GM20000 (cell line): ENCODE measurements around the gene ERLEC1.
"Not testable (repeated sequence)": the region's sequence is repeated elsewhere in the genome, so short reads cannot be mapped to it uniquely, and the experiment has no call there.

Source experiments
- DNase-seq: peaks from one replicate; pipeline ENCODE4 v3.0.0; 2012; ENCODE audit warnings: low spot score
- TF ChIP-seq, protein P1 (sequence below): IDR thresholded peaks from 2 replicates; pipeline ENCODE4 v1.5.1; 2012; ENCODE audit warnings: mild to moderate bottlenecking, control low read depth; ENCODE audit errors: extremely low read depth, missing control alignments

ERLEC1 gene

DNA sequence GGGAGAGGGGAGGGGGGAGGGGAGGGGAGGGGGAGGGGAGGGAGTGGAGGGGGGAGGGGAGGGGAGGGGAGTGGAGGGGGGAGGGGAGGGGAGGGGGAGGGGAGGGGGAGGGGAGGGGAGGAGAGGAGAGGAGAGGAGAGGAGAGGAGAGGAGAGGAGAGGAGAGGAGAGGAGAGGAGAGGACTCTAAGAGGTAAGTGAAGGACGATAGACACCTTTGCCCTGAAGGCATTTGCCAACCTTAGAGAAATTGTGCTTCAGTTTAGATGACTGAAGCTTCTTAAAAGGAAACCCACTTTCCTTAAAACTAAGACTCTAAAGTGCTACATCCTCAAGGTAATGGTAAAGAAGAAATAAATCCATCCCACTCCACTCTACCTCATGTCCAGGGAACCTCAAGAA, 53.7 kb downstream of the ERLEC1 start:
- no peak for DNase-seq

DNA sequence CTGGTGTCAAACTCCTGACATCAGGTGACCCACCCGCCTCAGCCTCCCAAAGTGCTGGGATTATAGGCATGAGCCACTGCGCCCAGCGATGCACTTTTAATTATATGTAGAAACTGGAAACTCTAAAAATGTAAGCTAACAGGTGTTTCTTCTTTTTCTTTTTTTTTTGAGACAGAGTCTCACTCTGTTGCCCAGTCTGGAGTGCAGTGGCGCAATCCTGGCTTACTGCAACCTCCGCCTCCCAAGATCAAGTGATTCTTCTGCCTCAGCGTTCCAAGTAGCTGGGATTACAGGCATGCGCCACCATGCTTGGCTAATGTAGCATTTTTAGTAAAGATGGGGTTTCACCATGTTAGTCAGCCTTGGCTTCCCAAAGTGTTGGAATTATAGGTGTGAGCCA, 54.8 kb downstream of the ERLEC1 start:
- DNase-seq = not testable (repeated sequence)

More for the DNA sequence above, 53.7 kb downstream of the ERLEC1 start:
- TF ChIP-seq, protein P1, sequence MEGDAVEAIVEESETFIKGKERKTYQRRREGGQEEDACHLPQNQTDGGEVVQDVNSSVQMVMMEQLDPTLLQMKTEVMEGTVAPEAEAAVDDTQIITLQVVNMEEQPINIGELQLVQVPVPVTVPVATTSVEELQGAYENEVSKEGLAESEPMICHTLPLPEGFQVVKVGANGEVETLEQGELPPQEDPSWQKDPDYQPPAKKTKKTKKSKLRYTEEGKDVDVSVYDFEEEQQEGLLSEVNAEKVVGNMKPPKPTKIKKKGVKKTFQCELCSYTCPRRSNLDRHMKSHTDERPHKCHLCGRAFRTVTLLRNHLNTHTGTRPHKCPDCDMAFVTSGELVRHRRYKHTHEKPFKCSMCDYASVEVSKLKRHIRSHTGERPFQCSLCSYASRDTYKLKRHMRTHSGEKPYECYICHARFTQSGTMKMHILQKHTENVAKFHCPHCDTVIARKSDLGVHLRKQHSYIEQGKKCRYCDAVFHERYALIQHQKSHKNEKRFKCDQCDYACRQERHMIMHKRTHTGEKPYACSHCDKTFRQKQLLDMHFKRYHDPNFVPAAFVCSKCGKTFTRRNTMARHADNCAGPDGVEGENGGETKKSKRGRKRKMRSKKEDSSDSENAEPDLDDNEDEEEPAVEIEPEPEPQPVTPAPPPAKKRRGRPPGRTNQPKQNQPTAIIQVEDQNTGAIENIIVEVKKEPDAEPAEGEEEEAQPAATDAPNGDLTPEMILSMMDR = no peak

DNA sequence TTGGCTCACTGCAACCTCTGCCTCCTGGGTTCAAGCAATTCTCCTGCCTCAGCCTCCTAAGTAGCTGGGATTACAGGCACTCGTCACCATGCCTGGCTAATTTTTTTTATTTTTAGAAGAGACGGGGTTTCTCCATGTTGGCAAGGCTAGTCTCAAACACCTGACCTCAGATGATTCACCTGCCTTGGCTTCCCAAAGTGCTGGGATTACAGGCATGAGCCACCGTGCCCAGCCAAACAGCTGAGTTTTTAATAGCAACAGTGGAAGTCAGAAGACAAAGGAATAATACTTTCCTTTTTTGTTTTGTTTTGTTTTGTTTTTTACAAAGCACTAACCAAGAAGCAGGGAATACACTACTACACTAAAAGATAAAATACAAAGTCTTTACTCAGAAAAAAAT, 56.0 kb downstream of the ERLEC1 start:
- no peak for DNase-seq
- TF ChIP-seq, protein P1 = no peak

DNA sequence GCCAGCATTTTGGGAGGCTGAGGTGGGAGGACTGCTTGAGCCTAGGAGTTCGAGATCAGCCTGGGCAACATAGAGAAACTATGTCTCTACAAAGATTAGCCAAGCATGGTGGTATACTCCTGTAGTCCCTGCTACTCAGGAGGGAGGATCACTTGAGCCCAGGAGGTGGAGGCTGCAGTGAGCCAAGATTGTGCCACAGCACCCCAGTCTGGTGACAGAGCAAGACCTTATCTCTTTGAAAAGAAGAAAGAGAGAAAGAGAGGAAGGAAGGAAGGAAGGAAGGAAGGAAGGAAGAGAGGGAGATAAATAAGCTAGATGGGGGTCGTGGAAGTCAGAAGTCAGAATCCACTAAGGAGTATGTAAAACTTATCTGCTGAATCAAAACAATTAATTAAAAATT, 56.8 kb downstream of the ERLEC1 start:
- TF ChIP-seq, protein P1 = no peak
- no peak for DNase-seq

DNA sequence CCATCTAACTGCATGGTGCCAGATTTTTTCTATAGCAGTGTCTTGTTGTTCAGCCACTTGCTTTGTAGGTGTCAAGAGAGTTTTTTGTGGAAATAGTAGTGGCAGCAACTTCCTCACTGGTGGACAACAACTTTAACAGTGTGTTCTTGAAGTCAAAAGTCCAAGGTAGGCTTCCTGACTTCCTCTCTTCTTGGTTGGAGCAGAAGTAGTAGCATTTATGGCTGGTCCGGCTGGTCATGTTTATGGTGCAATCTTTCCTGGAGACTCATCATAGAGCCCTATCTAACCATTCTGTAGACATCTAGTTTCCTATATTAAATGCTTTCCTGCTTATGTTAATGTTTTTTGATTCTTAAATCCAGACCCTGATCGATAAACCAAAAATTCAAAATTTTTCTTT, 61.2 kb downstream of the ERLEC1 start:
- DNase-seq = no peak

DNA sequence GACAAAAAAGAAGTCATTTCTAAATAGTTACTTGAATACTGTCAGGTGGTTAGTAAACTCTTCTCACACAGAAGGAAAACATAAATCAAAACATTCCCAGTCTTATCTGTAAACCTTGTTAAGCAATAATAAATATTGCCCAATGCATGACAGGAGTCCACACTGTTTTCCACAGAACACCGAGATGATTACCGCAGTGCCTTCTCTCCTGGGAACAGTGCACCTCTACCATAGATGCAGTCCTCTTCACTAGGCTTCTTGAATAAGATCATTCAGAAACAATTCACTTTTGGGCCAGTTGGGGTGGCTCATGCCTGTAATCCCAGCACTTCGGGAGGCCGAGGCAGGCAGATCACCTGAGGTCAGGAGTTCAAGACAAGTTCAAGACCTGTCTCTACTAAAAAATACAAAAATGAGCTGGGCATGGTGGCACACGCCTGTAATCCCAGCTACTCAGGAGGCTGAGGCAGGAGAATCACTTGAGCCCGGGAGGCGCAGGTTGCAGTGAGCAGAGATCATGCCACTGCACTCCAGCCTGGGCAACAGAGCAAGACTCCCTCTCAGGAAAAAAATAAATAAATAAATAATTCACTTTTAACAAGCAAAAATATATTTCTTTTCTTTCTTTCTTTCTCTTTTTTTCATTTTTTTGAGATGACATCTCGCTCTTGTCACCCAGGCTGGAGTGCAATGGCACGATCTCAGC, 64.4 kb downstream of the ERLEC1 start:
- DNase-seq = not testable (repeated sequence)

More for the DNA sequence above, 61.2 kb downstream of the ERLEC1 start:
- TF ChIP-seq, protein P1 = no peak

DNA sequence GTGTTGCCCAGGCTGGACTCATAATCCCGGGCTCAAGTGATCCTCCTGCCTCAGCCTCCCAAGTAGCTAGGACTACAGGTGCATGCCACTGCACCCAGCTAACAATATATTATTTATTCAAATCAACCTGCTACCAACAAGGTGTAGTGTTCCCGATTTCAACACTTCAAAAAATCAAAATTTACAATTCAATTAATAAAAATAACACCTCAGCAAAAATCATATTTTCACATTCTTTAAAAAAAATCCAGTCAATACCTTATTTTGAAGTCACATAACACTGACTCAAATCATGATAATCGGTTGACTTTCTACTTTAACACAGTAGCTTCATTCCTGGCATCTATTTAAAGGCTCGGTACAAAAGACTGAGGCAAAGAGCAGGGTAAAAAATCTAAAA, 65.7 kb downstream of the ERLEC1 start:
- no peak for DNase-seq

DNA sequence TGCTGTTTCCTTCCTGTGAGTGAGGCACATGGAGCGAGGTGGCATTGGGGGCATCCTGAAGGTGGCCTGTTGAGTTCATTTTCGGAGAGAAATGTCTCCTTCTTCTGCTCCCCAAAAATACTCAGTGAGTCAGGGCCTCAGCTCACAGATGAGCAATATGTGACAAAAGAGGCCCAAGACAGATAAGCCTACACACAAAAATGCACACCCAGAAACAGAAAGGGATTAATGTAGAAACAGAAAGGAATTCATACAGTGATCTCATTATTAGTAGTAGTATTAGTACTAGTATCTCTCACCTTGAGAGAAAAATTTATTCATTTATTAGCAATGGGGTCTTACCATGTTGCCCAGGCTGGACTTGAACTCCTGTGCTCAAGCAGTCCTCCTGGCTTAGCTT, 67.8 kb downstream of the ERLEC1 start:
- no peak for DNase-seq
- TF ChIP-seq, protein P1 = no peak

More for the DNA sequence above, 65.7 kb downstream of the ERLEC1 start:
- TF ChIP-seq, protein P1 = no peak
